GM12878 (cell line): ENCODE results near the gene TMEM87A. TPM values are rescaled to one million over a fixed set of nuclear protein-coding genes. Genes with fewer than 3 reads are reported as not detected.

Experiments
- ATAC-seq: fragments of 200-7000 bp; cut with Tn5 transposase; 3 replicates; pipeline ENCODE4 v1.9.1; 2020; ENCODE audit warnings: mild to moderate bottlenecking, moderate library complexity
- BruUV-seq: library from RNA; stranded (reverse); fragments of 400-500 nt; replicated peaks from 2 replicates; lab custom pipeline; 2021; lab: Mats Ljungman, UMichigan
- CTCF ChIA-PET: fragments of 300-600 bp; sonication (Branson Sonifier 250); formaldehyde crosslinking; extraction: SDS; loops from one replicate; lab custom pipeline; 2021; ENCODE audit warnings: inconsistent platforms; lab: Yijun Ruan, JAX
- POLR2A ChIA-PET: fragments of 350-600 bp; formaldehyde crosslinking; extraction: SDS; loops from one replicate; lab custom pipeline; 2021; ENCODE audit warnings: inconsistent platforms; lab: Charles Lee
- RAD21 ChIA-PET: fragments of 300-600 bp; sonication (Branson Sonifier 250); formaldehyde crosslinking; loops from one replicate; lab custom pipeline; 2023; ENCODE audit warnings: antibody characterized with exemption; ENCODE audit not compliant: unreplicated experiment; lab: Charles Lee
- SMC1A ChIA-PET: fragments of 300-600 bp; sonication (Branson Sonifier 250); formaldehyde crosslinking; loops from one replicate; lab custom pipeline; 2023; ENCODE audit not compliant: unreplicated experiment, uncharacterized antibody; lab: Charles Lee
- DNase-seq: peaks from one replicate; pipeline ENCODE4 v3.0.0-alpha.2; 2011; ENCODE audit warnings: low read depth, low spot score
- FAIRE-seq: peaks from 3 replicates; lab custom pipeline; 2011; peaks lifted over from hg19 to GRCh38; lab: Jason Lieb, UNC
- H2AFZ ChIP-seq: 2 replicates; pipeline ENCODE4 v1.6.0; 2011; ENCODE audit warnings: low read depth, low read length, control low read depth; ENCODE audit not compliant: control insufficient read depth
- H3K27ac ChIP-seq: 2 replicates; pipeline ENCODE4 v1.5.1; 2011; ENCODE audit warnings: control low read depth; ENCODE audit not compliant: control insufficient read depth, insufficient read depth
- H3K27me3 ChIP-seq, 2 experiments: replicated peaks in 1 of 2; 2 replicates each; pipeline versions ENCODE4 v1.6.0 to v1.6.1; 2011; ENCODE audit warnings: low read length in 1 of 2; ENCODE audit not compliant: control insufficient read depth in 2 of 2, insufficient read depth in 2 of 2
- H3K36me3 ChIP-seq, 2 experiments: 2 replicates each; pipeline ENCODE4 v1.5.1; 2011; ENCODE audit warnings: low read length in 1 of 2; ENCODE audit not compliant: control insufficient read depth in 2 of 2, insufficient read depth in 2 of 2
- H3K4me1 ChIP-seq: 2 replicates; pipeline ENCODE4 v1.6.1; 2011; ENCODE audit warnings: mild to moderate bottlenecking, low read length, moderate library complexity, mixed read lengths; ENCODE audit not compliant: control insufficient read depth, insufficient read depth
- H3K4me2 ChIP-seq: 2 replicates; pipeline ENCODE4 v1.6.0; 2011; ENCODE audit warnings: control low read depth; ENCODE audit not compliant: control insufficient read depth, insufficient read depth
- H3K4me3 ChIP-seq: fragments of 200-600 bp; sonication (generic); 2 replicates; pipeline ENCODE4 v1.5.1; 2016
- H3K79me2 ChIP-seq: 2 replicates; pipeline ENCODE4 v1.6.0; 2011; ENCODE audit warnings: low read length; ENCODE audit not compliant: control insufficient read depth, insufficient read depth
- H3K9ac ChIP-seq: 2 replicates; pipeline ENCODE4 v1.8.0; 2011; ENCODE audit warnings: low read length, control low read depth, mixed read lengths; ENCODE audit not compliant: control insufficient read depth, insufficient read depth
- H3K9me3 ChIP-seq: replicated peaks from 3 replicates; pipeline ENCODE4 v1.5.1; 2011; ENCODE audit warnings: mild to moderate bottlenecking, low read length; ENCODE audit not compliant: control insufficient read depth, insufficient read depth
- H4K20me1 ChIP-seq: 2 replicates; pipeline ENCODE4 v1.6.0; 2011; ENCODE audit not compliant: control insufficient read depth, insufficient read depth
- CBX5 ChIP-seq: sonication (generic); IDR thresholded peaks from 2 replicates; pipeline ENCODE4 v1.6.1; 2016; ENCODE audit warnings: low read depth, moderate library complexity, mild to moderate bottlenecking, inconsistent platforms
- CHD4 ChIP-seq: fragments of 200-600 bp; sonication (generic); IDR thresholded peaks from 2 replicates; pipeline ENCODE4 v1.6.1; 2016; ENCODE audit warnings: mild to moderate bottlenecking
- CREM ChIP-seq: IDR thresholded peaks from 2 replicates; pipeline ENCODE4 v1.6.1; 2014; ENCODE audit warnings: antibody characterized with exemption, low read depth
- FOXK2 ChIP-seq: fragments of 450-650 bp; IDR thresholded peaks from 2 replicates; pipeline ENCODE4 v1.6.1; 2017; ENCODE audit warnings: mild to moderate bottlenecking, moderate library complexity
- JUNB ChIP-seq: IDR thresholded peaks from 2 replicates; pipeline ENCODE4 v1.6.1; 2016; ENCODE audit warnings: antibody characterized with exemption, mild to moderate bottlenecking
- MEF2B ChIP-seq: fragments of 450-650 bp; IDR thresholded peaks from 2 replicates; pipeline ENCODE4 v1.6.1; 2018; ENCODE audit warnings: mild to moderate bottlenecking, moderate library complexity; ENCODE audit not compliant: partially characterized antibody, poor library complexity, severe bottlenecking
- MTA2 ChIP-seq: fragments of 450-650 bp; IDR thresholded peaks from 2 replicates; pipeline ENCODE4 v1.6.1; 2016; ENCODE audit warnings: low read depth, mild to moderate bottlenecking, moderate library complexity
- NBN ChIP-seq: fragments of 450-650 bp; IDR thresholded peaks from 2 replicates; pipeline ENCODE4 v1.6.1; 2016
- NRF1 ChIP-seq: conservative IDR thresholded peaks from 2 replicates; pipeline ENCODE4 v1.6.1; 2011; ENCODE audit warnings: mild to moderate bottlenecking, low read depth, low read length, improper control_type of control experiment
- PAX8 ChIP-seq: fragments of 450-650 bp; IDR thresholded peaks from 2 replicates; pipeline ENCODE4 v1.6.1; 2017; ENCODE audit warnings: mild to moderate bottlenecking, moderate library complexity
- SMAD1 ChIP-seq: fragments of 450-650 bp; IDR thresholded peaks from 2 replicates; pipeline ENCODE4 v1.6.1; 2018; ENCODE audit warnings: mild to moderate bottlenecking, low read depth; ENCODE audit not compliant: partially characterized antibody
- SMC3 ChIP-seq: IDR thresholded peaks from 2 replicates; pipeline ENCODE4 v1.6.1; 2011; ENCODE audit warnings: low read length, improper control_type of control experiment, borderline replicate concordance
- SRF ChIP-seq, 2 experiments: IDR thresholded peaks; 2 replicates each; pipeline ENCODE4 v1.6.1; 2011; ENCODE audit warnings: low read depth in 2 of 2, low read length in 2 of 2, mild to moderate bottlenecking in 1 of 2, moderate library complexity in 1 of 2
- SUPT20H ChIP-seq: IDR thresholded peaks from 2 replicates; pipeline ENCODE4 v1.6.1; 2011; ENCODE audit warnings: low read depth, mild to moderate bottlenecking, low read length, moderate library complexity, borderline replicate concordance; ENCODE audit not compliant: control insufficient read depth
- ZNF384 ChIP-seq: IDR thresholded peaks from 2 replicates; pipeline ENCODE4 v1.6.1; 2012; ENCODE audit warnings: low read depth, mild to moderate bottlenecking, low read length, improper control_type of control experiment, borderline replicate concordance
- ZSCAN29 ChIP-seq: fragments of 450-650 bp; IDR thresholded peaks from 2 replicates; pipeline ENCODE4 v1.6.1; 2017; ENCODE audit warnings: mild to moderate bottlenecking, moderate library complexity
- WGBS: methylation state at CpG from one replicate; pipeline ENCODE4 v1.1.6; 2016; ENCODE audit warnings: low lambda C conversion rate; ENCODE audit not compliant: insufficient replicate concordance, insufficient coverage; ENCODE audit errors: missing lambda C conversion rate; 5-methylcytosine and 5-hydroxymethylcytosine counted together
- in situ Hi-C: fragments of 300-500 bp; cut with MboI; formaldehyde crosslinking; loops from 9 replicates; pipeline ENCODE4 v1.14.3; 2018; ENCODE audit warnings: mixed read lengths
- intact Hi-C: fragments of 100-400 bp; cut with micrococcal nuclease; formaldehyde crosslinking; loops from one replicate; pipeline ENCODE4 v1.14.2; 2022; ENCODE audit not compliant: unreplicated experiment
- polyA plus RNA-seq, 11 experiments: library from polyadenylated mRNA; depleted of rRNA in 4 of 11; unstranded in 6 of 11; stranded (reverse) in 5 of 11; fragments of >200 nt; fragmentation: Nextera tagmentation in 4 of 11; fragmentation: Illumina TruSeq in 1 of 11; extraction: Ambion mirVana in 4 of 11; extraction: Trizol in 1 of 11; gene quantifications; 1 replicate in 1 of 11; 2 replicates in 10 of 11; pipeline versions ENCODE4 v1.2.1 to v1.2.3, GENCODE V29; 2011 to 2016; ENCODE audit warnings: inconsistent platforms in 2 of 11, missing spikeins in 2 of 11, low read depth in 1 of 11
- total RNA-seq, 4 experiments: library from RNA; depleted of rRNA in 3 of 4; stranded (reverse); fragments of >200 nt in 3 of 4; fragmentation: Illumina TruSeq in 1 of 4; extraction: Trizol in 1 of 4; gene quantifications; 2 replicates each; pipeline versions ENCODE4 v1.2.1 to v1.2.3, GENCODE V29; 2013 to 2021
- TF ChIP-seq, protein P1 (sequence below): fragments of 450-650 bp; IDR thresholded peaks from 2 replicates; pipeline ENCODE4 v1.6.1; 2017; ENCODE audit warnings: mild to moderate bottlenecking, moderate library complexity
- TF ChIP-seq, protein P2 (sequence below): fragments of 450-650 bp; formaldehyde crosslinking; IDR thresholded peaks from 2 replicates; pipeline ENCODE4 v1.4.0; 2022; ENCODE audit warnings: mild to moderate bottlenecking, moderate library complexity

TMEM87A gene
- total and polyA plus RNA-seq, 10 of the 15 experiments (the other 5 are each of a cell fraction or from before 2014, with no cell fraction given) = 18.2 to 53.2 (median 33.4) TPM

- no peak for TF ChIP-seq ZSCAN29
- TF ChIP-seq SRF (IDR thresholded peaks at IDR 0.05; ENCODE audit: low read depth in 2 of 2, low read length in 2 of 2) = no peak
- TF ChIP-seq NBN = no peak
- no peak for TF ChIP-seq CHD4
- no peak for TF ChIP-seq MTA2
- TF ChIP-seq FOXK2 = no peak
- TF ChIP-seq NRF1 = no peak
- no peak for TF ChIP-seq ZNF384
- no peak for TF ChIP-seq MEF2B
- no peak for TF ChIP-seq CREM
- TF ChIP-seq SMAD1 = no peak
- TF ChIP-seq PAX8 = no peak
- no peak for TF ChIP-seq SMC3
- TF ChIP-seq, protein P1, sequence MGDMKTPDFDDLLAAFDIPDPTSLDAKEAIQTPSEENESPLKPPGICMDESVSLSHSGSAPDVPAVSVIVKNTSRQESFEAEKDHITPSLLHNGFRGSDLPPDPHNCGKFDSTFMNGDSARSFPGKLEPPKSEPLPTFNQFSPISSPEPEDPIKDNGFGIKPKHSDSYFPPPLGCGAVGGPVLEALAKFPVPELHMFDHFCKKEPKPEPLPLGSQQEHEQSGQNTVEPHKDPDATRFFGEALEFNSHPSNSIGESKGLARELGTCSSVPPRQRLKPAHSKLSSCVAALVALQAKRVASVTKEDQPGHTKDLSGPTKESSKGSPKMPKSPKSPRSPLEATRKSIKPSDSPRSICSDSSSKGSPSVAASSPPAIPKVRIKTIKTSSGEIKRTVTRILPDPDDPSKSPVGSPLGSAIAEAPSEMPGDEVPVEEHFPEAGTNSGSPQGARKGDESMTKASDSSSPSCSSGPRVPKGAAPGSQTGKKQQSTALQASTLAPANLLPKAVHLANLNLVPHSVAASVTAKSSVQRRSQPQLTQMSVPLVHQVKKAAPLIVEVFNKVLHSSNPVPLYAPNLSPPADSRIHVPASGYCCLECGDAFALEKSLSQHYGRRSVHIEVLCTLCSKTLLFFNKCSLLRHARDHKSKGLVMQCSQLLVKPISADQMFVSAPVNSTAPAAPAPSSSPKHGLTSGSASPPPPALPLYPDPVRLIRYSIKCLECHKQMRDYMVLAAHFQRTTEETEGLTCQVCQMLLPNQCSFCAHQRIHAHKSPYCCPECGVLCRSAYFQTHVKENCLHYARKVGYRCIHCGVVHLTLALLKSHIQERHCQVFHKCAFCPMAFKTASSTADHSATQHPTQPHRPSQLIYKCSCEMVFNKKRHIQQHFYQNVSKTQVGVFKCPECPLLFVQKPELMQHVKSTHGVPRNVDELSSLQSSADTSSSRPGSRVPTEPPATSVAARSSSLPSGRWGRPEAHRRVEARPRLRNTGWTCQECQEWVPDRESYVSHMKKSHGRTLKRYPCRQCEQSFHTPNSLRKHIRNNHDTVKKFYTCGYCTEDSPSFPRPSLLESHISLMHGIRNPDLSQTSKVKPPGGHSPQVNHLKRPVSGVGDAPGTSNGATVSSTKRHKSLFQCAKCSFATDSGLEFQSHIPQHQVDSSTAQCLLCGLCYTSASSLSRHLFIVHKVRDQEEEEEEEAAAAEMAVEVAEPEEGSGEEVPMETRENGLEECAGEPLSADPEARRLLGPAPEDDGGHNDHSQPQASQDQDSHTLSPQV = no peak
- TF ChIP-seq, protein P2, sequence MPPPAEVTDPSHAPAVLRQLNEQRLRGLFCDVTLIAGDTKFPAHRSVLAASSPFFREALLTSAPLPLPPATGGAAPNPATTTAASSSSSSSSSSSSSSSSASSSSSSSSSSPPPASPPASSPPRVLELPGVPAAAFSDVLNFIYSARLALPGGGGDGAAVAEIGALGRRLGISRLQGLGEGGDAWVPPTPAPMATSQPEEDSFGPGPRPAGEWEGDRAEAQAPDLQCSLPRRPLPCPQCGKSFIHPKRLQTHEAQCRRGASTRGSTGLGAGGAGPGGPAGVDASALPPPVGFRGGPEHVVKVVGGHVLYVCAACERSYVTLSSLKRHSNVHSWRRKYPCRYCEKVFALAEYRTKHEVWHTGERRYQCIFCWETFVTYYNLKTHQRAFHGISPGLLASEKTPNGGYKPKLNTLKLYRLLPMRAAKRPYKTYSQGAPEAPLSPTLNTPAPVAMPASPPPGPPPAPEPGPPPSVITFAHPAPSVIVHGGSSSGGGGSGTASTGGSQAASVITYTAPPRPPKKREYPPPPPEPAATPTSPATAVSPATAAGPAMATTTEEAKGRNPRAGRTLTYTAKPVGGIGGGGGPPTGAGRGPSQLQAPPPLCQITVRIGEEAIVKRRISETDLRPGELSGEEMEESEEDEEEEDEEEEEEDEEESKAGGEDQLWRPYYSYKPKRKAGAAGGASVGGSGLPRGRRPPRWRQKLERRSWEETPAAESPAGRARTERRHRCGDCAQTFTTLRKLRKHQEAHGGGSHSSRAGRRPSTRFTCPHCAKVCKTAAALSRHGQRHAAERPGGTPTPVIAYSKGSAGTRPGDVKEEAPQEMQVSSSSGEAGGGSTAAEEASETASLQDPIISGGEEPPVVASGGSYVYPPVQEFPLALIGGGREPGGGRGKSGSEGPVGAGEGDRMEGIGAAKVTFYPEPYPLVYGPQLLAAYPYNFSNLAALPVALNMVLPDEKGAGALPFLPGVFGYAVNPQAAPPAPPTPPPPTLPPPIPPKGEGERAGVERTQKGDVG (CRISPR knock-in tag) = no peak
- TF ChIP-seq SUPT20H = no peak
- no peak for TF ChIP-seq CBX5
- no peak for TF ChIP-seq JUNB
- H3K4me3 ChIP-seq = no peak overlapping the region
- FAIRE-seq (no peak), ATAC-seq (no peak), DNase-seq (no peak)
- H3K79me2 ChIP-seq = no peaks in the 10 kb centered on the region
- SMC1A ChIA-PET = no interaction called here
- no peak overlapping the region for H3K9ac ChIP-seq
- CTCF ChIA-PET = interaction anchor here (0.6 kb wide), 1 partner anchor 223 kb away, joined by 3 read pairs; no protein-coding TSS in a partner anchor
- in situ Hi-C loops (no loop called here), intact Hi-C loops (no loop called here)
- no peak overlapping the region for H2AFZ ChIP-seq
- 96% methylated on average over 6 of the region's 6 CpGs for WGBS
- POLR2A ChIA-PET = interaction anchor here (0.6 kb wide), 1 partner anchor 322 kb away, joined by 4 read pairs; no protein-coding TSS in a partner anchor
- no peaks in the 10 kb centered on the region for H3K27me3 ChIP-seq
- H4K20me1 ChIP-seq = no peaks in the 10 kb centered on the region
- no peak overlapping the region for H3K4me2 ChIP-seq
- H3K9me3 ChIP-seq = no peaks in the 10 kb centered on the region
- RAD21 ChIA-PET = no interaction called here
- BruUV-seq = no TSS peak
- no peak overlapping the region for H3K27ac ChIP-seq
- H3K36me3 ChIP-seq = peaks cover 4 to 36% of the 10 kb centered on the region in 2 experiments
- H3K4me1 ChIP-seq = peaks cover 4% of the 10 kb centered on the region
Measured at GRCh38 chr15:42182961-42183360, 90.3 kb downstream of the TMEM87A start.
